ENCODE measurements around the gene OR5K4. TPM values are rescaled to one million over a fixed set of nuclear protein-coding genes. Genes with fewer than 3 reads are reported as not detected.

OR5K4 gene
- total and polyA plus RNA-seq, 10 of the 15 experiments (the other 5 are each of a cell fraction or from before 2014, with no cell fraction given): 2.1 TPM; not detected in 9

- no peaks in the 10 kb centered on the region for H3K79me2 ChIP-seq (ENCODE audit: control insufficient read depth, insufficient read depth, low read length)
- no TSS peak for BruUV-seq (replicated peaks)
- peaks cover 5% of the 10 kb centered on the region for H3K4me1 ChIP-seq (ENCODE audit: control insufficient read depth, insufficient read depth, low read length)
- no peaks in the 10 kb centered on the region for H3K36me3 ChIP-seq (ENCODE audit: control insufficient read depth in 2 of 2, insufficient read depth in 2 of 2, low read length in 1 of 2)
- no peak overlapping the region for H3K4me3 ChIP-seq
- CTCF ChIA-PET: interaction anchor here (0.6 to 4.0 kb wide), 43 partner anchors 9 to 565 kb away, joined by 3 to 112 read pairs (median 4); partner anchors contain the start of gene ARL6
- FAIRE-seq (peak; percentile 74), ATAC-seq (peak; percentile 75), DNase-seq (ENCODE audit: low read depth, low spot score) (peak; percentile 27)
- no peak overlapping the region for H3K4me2 ChIP-seq (ENCODE audit: control insufficient read depth, insufficient read depth)
- no peaks in the 10 kb centered on the region for H4K20me1 ChIP-seq (ENCODE audit: control insufficient read depth, insufficient read depth)
- SMC1A ChIA-PET (ENCODE audit: uncharacterized antibody, unreplicated experiment): interaction anchor here (0.7 to 5.7 kb wide), 37 partner anchors 9 to 526 kb away, joined by 3 to 41 read pairs (median 4); no protein-coding TSS in a partner anchor
- no peaks in the 10 kb centered on the region for H3K9me3 ChIP-seq (replicated peaks; ENCODE audit: control insufficient read depth, insufficient read depth, low read length)
- RAD21 ChIA-PET (ENCODE audit: unreplicated experiment): interaction anchor here (0.6 to 3.8 kb wide), 13 partner anchors 14 to 296 kb away, joined by 3 to 28 read pairs (median 3); no protein-coding TSS in a partner anchor
- H2AFZ ChIP-seq (ENCODE audit: control insufficient read depth, low read depth, low read length): no peak overlapping the region; the same call in 1 of the 2 replicates
- no peak overlapping the region for H3K27ac ChIP-seq (ENCODE audit: control insufficient read depth, insufficient read depth)
- intact Hi-C loops (cut with micrococcal nuclease; ENCODE audit: unreplicated experiment) (loop anchor here (1.0 to 10.0 kb wide), 5 partner anchors 97 to 535 kb away; no protein-coding TSS in a partner anchor), in situ Hi-C loops (cut with MboI) (loop anchor here (5.0 to 25.0 kb wide), 4 partner anchors 142 to 535 kb away; no protein-coding TSS in a partner anchor)
- WGBS (ENCODE audit: insufficient coverage, insufficient replicate concordance, low lambda C conversion rate, missing lambda C conversion rate): 0% methylated on average over 6 of the region's 6 CpGs
- H3K27me3 ChIP-seq (replicated peaks in 1 of 2; ENCODE audit: control insufficient read depth in 2 of 2, insufficient read depth in 2 of 2, low read length in 1 of 2): no peaks in the 10 kb centered on the region
- POLR2A ChIA-PET: no interaction called here
- no peak overlapping the region for H3K9ac ChIP-seq (ENCODE audit: control insufficient read depth, insufficient read depth, low read length)
- TF ChIP-seq STAT1 (conservative IDR thresholded peaks at IDR 0.05): no peak
- TF ChIP-seq ZBED1 (IDR thresholded peaks at IDR 0.05; ENCODE audit: borderline replicate concordance): no peak
- no peak for TF ChIP-seq ATF7 (IDR thresholded peaks at IDR 0.05; ENCODE audit: low read depth)
- no peak for TF ChIP-seq KLF5 (IDR thresholded peaks at IDR 0.05; ENCODE audit: partially characterized antibody)
- no peak for TF ChIP-seq YBX1 (IDR thresholded peaks at IDR 0.05)
- peak; percentile 61 for TF ChIP-seq YY1 (IDR thresholded peaks at IDR 0.05; ENCODE audit: low read depth, low read length)
- no peak for TF ChIP-seq NBN (IDR thresholded peaks at IDR 0.05)
- TF ChIP-seq ZNF384 (IDR thresholded peaks at IDR 0.05; ENCODE audit: borderline replicate concordance, low read depth, low read length): peak; percentile 43; the same call in 1 of the 2 replicates
- no peak for TF ChIP-seq LARP7 (IDR thresholded peaks at IDR 0.05)
- TF ChIP-seq POLR2AphosphoS5 (IDR thresholded peaks at IDR 0.05; ENCODE audit: low read length): no peak
- no peak for TF ChIP-seq CHD2 (IDR thresholded peaks at IDR 0.05; ENCODE audit: borderline replicate concordance, low read depth, low read length)
- peak; percentile 89 for TF ChIP-seq RAD21 (IDR thresholded peaks at IDR 0.05; ENCODE audit: insufficient read depth, low read depth, low read length)
- TF ChIP-seq PAX5 (IDR thresholded peaks at IDR 0.05; ENCODE audit: borderline replicate concordance, low read depth, low read length): no peak
- no peak for TF ChIP-seq ZNF274 (IDR thresholded peaks at IDR 0.05; ENCODE audit: insufficient read depth, insufficient read length)
- TF ChIP-seq CTCF (IDR thresholded peaks at IDR 0.05 in 2 of 3, conservative IDR thresholded peaks at IDR 0.05 in 1 of 3; ENCODE audit: control insufficient read depth in 2 of 3, extremely low read depth in 1 of 3, insufficient read depth in 1 of 3, low read depth in 3 of 3, low read length in 3 of 3): peak; percentile 78 to 92 (median 80)
- TF ChIP-seq STAT3 (IDR thresholded peaks at IDR 0.05; ENCODE audit: low read depth, low read length): no peak
- peak; percentile 98 for TF ChIP-seq SMC3 (IDR thresholded peaks at IDR 0.05; ENCODE audit: borderline replicate concordance, low read length)
- no peak for TF ChIP-seq EGR1 (IDR thresholded peaks at IDR 0.05; ENCODE audit: borderline replicate concordance in 1 of 2, low read depth in 2 of 2, low read length in 2 of 2)
- no peak for TF ChIP-seq MYB (IDR thresholded peaks at IDR 0.05; ENCODE audit: borderline replicate concordance, low read depth, low read length)
These were observed 24.1 kb upstream of the OR5K4 start for GRCh38 chr3:98329392-98330124.

Data from GM12878 (cell line).